ENCODE measurements around the gene KDELR3.

The KDELR3 gene

GRCh38 chr22:38444783-38445182, 23.1 kb upstream of the KDELR3 start:
- no peak for TF ChIP-seq CTCF (conservative IDR thresholded peaks at IDR 0.05; ENCODE audit: low read depth, low read length)
- DNase-seq (ENCODE audit: low read depth): no peak
- no peak overlapping the region for H3K4me3 ChIP-seq (ENCODE audit: low read length)

DNA sequence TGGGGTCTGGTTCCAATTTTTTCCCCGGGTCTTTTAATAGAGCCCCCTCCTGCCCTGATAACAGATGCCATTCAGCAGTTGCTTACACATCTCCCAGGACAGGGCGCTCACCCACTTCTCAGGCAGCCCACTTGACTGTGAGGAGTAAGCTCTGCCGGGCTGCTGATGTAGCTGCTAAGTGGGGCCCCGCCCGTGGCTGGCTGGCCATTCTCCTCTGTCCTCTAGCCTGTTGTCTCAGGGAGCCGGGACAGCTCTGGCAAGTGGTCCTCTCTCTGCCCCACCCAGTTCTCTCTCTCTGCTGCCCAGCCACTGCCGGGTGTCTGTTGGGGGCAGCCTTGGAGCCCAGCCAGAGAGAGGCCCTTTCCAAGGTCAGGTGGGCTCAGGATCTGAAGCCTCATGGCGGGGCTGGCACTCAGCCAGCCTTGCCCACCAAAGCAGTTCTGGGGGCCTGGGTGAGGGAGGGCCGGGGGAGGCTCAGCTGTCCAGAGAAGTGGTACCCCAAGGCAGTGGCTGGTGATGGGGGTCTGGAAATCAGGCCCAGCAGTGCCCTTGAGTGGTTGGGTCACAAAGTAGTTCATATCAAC, 21.8 kb upstream of the KDELR3 start:
- DNase-seq (ENCODE audit: low read depth): no peak
- no peak overlapping the region for H3K4me3 ChIP-seq (ENCODE audit: low read length)
- no peak for TF ChIP-seq CTCF (conservative IDR thresholded peaks at IDR 0.05; ENCODE audit: low read depth, low read length)

- TF ChIP-seq CTCF (conservative IDR thresholded peaks at IDR 0.05; ENCODE audit: low read depth, low read length): no peak
Measured at GRCh38 chr22:38448945-38449745, 18.8 kb upstream of the KDELR3 start.

GRCh38 chr22:38449776-38450175, 18.1 kb upstream of the KDELR3 start:
- no peak overlapping the region for H3K4me3 ChIP-seq (ENCODE audit: low read length)
- DNase-seq (ENCODE audit: low read depth): no peak
- no peak for TF ChIP-seq CTCF (conservative IDR thresholded peaks at IDR 0.05; ENCODE audit: low read depth, low read length)

More at GRCh38 chr22:38448945-38449745, 18.8 kb upstream of the KDELR3 start:
- DNase-seq (ENCODE audit: low read depth): no peak
- H3K4me3 ChIP-seq (ENCODE audit: low read length): no peak overlapping the region

DNA sequence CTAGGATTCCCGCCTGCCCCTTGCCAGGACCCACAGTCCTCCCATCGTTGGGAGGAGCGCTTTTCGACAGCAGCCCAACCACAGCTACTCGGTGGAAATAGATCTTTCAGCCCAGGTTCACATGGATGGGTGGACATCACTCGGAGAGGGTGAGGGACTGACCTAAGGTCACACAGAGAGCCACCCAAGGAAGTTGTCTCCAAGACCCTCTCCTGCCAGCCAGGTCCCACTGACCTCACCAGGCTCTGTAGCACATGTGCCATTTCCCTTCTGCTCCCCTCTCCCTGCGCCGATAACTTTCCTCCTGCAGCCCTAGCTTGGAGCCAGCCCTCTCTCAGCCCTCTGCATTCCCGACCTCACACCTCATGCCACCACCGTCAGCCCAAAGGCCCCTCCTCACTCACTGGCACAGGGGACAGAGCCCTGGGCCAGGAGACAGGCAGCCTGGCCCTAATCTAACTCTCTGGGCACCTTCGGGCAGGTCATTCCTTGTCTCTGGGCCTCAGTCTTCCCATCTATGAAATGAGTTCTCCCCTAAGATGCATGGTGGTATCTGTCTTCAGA, 17.6 kb upstream of the KDELR3 start:
- no peak overlapping the region for H3K4me3 ChIP-seq (ENCODE audit: low read length)
- no peak for DNase-seq (ENCODE audit: low read depth)
- TF ChIP-seq CTCF (conservative IDR thresholded peaks at IDR 0.05; ENCODE audit: low read depth, low read length): no peak

DNA sequence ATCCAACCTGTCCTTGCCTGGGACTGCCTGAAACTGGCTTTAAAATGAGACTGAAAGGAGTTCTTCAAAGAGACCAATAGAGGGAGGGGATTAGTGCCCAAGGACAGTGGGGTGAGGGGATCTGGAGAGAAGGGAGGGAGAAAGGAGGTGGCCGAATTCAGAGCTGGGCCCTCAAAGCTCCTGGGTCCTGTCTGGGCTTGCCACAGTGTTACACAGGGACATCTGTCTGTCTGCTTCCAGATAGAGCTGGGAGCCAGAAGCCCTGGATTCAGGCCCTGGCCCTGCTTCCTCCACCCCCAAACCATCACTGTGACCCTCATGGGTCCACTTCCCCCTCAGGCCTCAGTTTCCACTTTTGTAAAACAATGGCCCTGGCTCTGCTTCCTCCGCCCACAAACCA, 16.5 kb upstream of the KDELR3 start:
- no peak for DNase-seq (ENCODE audit: low read depth)
- TF ChIP-seq CTCF (conservative IDR thresholded peaks at IDR 0.05; ENCODE audit: low read depth, low read length): no peak
- H3K4me3 ChIP-seq (ENCODE audit: low read length): no peak overlapping the region
